Activated naive CD8-positive, alpha-beta T cell (primary cell): ENCODE results near the gene MON1A.
"Not testable (repeated sequence)": the region's sequence is repeated elsewhere in the genome, so short reads cannot be mapped to it uniquely, and the experiment has no call there.

Experiments
- H3K27ac Mint-ChIP-seq: one replicate; pipeline ENCODE4 v1.8.0; 2021; ENCODE audit warnings: mixed read lengths
- H3K27me3 Mint-ChIP-seq: one replicate; pipeline ENCODE4 v1.8.0; 2021; ENCODE audit warnings: mixed read lengths
- H3K36me3 Mint-ChIP-seq: one replicate; pipeline ENCODE4 v1.8.0; 2021; ENCODE audit warnings: mixed read lengths
- H3K4me1 Mint-ChIP-seq: one replicate; pipeline ENCODE4 v1.8.0; 2021; ENCODE audit warnings: low read depth, mixed read lengths
- H3K4me3 Mint-ChIP-seq: one replicate; pipeline ENCODE4 v1.8.0; 2021; ENCODE audit warnings: mild to moderate bottlenecking, mixed read lengths
- H3K9me3 Mint-ChIP-seq: one replicate; pipeline ENCODE4 v1.8.0; 2021; ENCODE audit warnings: low read depth, mixed read lengths

MON1A gene

GRCh38 chr3:49930168-49930690 is 618 bp upstream of the MON1A start:
- H3K4me3 Mint-ChIP-seq, result peak overlapping the region; percentile 89
- H3K27me3 Mint-ChIP-seq, result no peaks in the 10 kb centered on the region
- H3K27ac Mint-ChIP-seq, result peak overlapping the region; percentile 87
- H3K9me3 Mint-ChIP-seq, result no peaks in the 10 kb centered on the region
- no peaks in the 10 kb centered on the region for H3K36me3 Mint-ChIP-seq
- peaks cover 24% of the 10 kb centered on the region for H3K4me1 Mint-ChIP-seq

- Mint-ChIP-seq H3K4me1 (peaks cover 24% of the 10 kb centered on the region), H3K27ac (peak overlapping the region; percentile 66), H3K9me3 (no peaks in the 10 kb centered on the region), H3K27me3 (no peaks in the 10 kb centered on the region), H3K4me3 (peak overlapping the region; percentile 89), H3K36me3 (no peaks in the 10 kb centered on the region)
These were observed 1.1 kb downstream of the MON1A start for GRCh38 chr3:49928481-49929017.

- H3K4me3 Mint-ChIP-seq, result peak overlapping the region; percentile 89
- H3K27me3 Mint-ChIP-seq, result no peaks in the 10 kb centered on the region
- no peaks in the 10 kb centered on the region for H3K36me3 Mint-ChIP-seq
- H3K9me3 Mint-ChIP-seq, result no peaks in the 10 kb centered on the region
- no peak overlapping the region for H3K27ac Mint-ChIP-seq
- peaks cover 24% of the 10 kb centered on the region for H3K4me1 Mint-ChIP-seq
These were observed 1.8 kb downstream of the MON1A start for GRCh38 chr3:49927798-49928197.

- H3K36me3 Mint-ChIP-seq, result no peaks in the 10 kb centered on the region
- no peak overlapping the region for H3K4me3 Mint-ChIP-seq
- H3K27ac Mint-ChIP-seq, result no peak overlapping the region
- no peaks in the 10 kb centered on the region for H3K27me3 Mint-ChIP-seq
- peaks cover 22% of the 10 kb centered on the region for H3K4me1 Mint-ChIP-seq
- no peaks in the 10 kb centered on the region for H3K9me3 Mint-ChIP-seq
These were observed 3.4 kb downstream of the MON1A start for GRCh38 chr3:49926117-49926728.

GRCh38 chr3:49925485-49925884 is 4.1 kb downstream of the MON1A start:
- peaks cover 18% of the 10 kb centered on the region for H3K4me1 Mint-ChIP-seq
- H3K36me3 Mint-ChIP-seq, result no peaks in the 10 kb centered on the region
- no peak overlapping the region for H3K4me3 Mint-ChIP-seq
- H3K27me3 Mint-ChIP-seq, result no peaks in the 10 kb centered on the region
- no peak overlapping the region for H3K27ac Mint-ChIP-seq
- no peaks in the 10 kb centered on the region for H3K9me3 Mint-ChIP-seq

- H3K4me3 Mint-ChIP-seq, result no peak overlapping the region
- no peaks in the 10 kb centered on the region for H3K27me3 Mint-ChIP-seq
- H3K27ac Mint-ChIP-seq, result no peak overlapping the region
- H3K4me1 Mint-ChIP-seq, result peaks cover 13% of the 10 kb centered on the region
- H3K9me3 Mint-ChIP-seq, result no peaks in the 10 kb centered on the region
- no peaks in the 10 kb centered on the region for H3K36me3 Mint-ChIP-seq
These were observed 4.9 kb downstream of the MON1A start for GRCh38 chr3:49924683-49925082.

GRCh38 chr3:49917806-49918590 is 11.6 kb downstream of the MON1A start:
- H3K4me1 Mint-ChIP-seq, H3K9me3 Mint-ChIP-seq, H3K27ac Mint-ChIP-seq, H3K27me3 Mint-ChIP-seq, H3K4me3 Mint-ChIP-seq, H3K36me3 Mint-ChIP-seq: not testable (repeated sequence)

GRCh38 chr3:49916686-49917085 is 12.9 kb downstream of the MON1A start:
- Mint-ChIP-seq H3K9me3 (no peaks in the 10 kb centered on the region), H3K4me3 (no peak overlapping the region), H3K27me3 (no peaks in the 10 kb centered on the region), H3K36me3 (peaks cover 6% of the 10 kb centered on the region), H3K4me1 (no peaks in the 10 kb centered on the region), H3K27ac (no peak overlapping the region)

- peaks cover 9% of the 10 kb centered on the region for H3K36me3 Mint-ChIP-seq
- H3K27me3 Mint-ChIP-seq, result no peaks in the 10 kb centered on the region
- H3K27ac Mint-ChIP-seq, result no peak overlapping the region
- H3K4me3 Mint-ChIP-seq, result no peak overlapping the region
- no peaks in the 10 kb centered on the region for H3K9me3 Mint-ChIP-seq
- H3K4me1 Mint-ChIP-seq, result no peaks in the 10 kb centered on the region
These were observed 14.7 kb downstream of the MON1A start for GRCh38 chr3:49914906-49915305.

GRCh38 chr3:49912881-49913281 is 16.7 kb downstream of the MON1A start:
- no peaks in the 10 kb centered on the region for H3K27me3 Mint-ChIP-seq
- peaks cover 9% of the 10 kb centered on the region for H3K36me3 Mint-ChIP-seq
- H3K4me3 Mint-ChIP-seq, result no peak overlapping the region
- H3K4me1 Mint-ChIP-seq, result no peaks in the 10 kb centered on the region
- H3K9me3 Mint-ChIP-seq, result no peaks in the 10 kb centered on the region
- no peak overlapping the region for H3K27ac Mint-ChIP-seq

- H3K4me3 Mint-ChIP-seq, result no peak overlapping the region
- no peaks in the 10 kb centered on the region for H3K9me3 Mint-ChIP-seq
- peaks cover 4% of the 10 kb centered on the region for H3K4me1 Mint-ChIP-seq
- no peak overlapping the region for H3K27ac Mint-ChIP-seq
- H3K36me3 Mint-ChIP-seq, result peaks cover 9% of the 10 kb centered on the region
- no peaks in the 10 kb centered on the region for H3K27me3 Mint-ChIP-seq
These were observed 18.0 kb downstream of the MON1A start for GRCh38 chr3:49911611-49912010.

GRCh38 chr3:49911124-49911420 is 18.5 kb downstream of the MON1A start:
- no peak overlapping the region for H3K4me3 Mint-ChIP-seq
- H3K27ac Mint-ChIP-seq, result no peak overlapping the region
- H3K27me3 Mint-ChIP-seq, result no peaks in the 10 kb centered on the region
- H3K9me3 Mint-ChIP-seq, result no peaks in the 10 kb centered on the region
- H3K36me3 Mint-ChIP-seq, result peaks cover 9% of the 10 kb centered on the region
- H3K4me1 Mint-ChIP-seq, result peaks cover 9% of the 10 kb centered on the region

- Mint-ChIP-seq H3K4me3 (no peak overlapping the region), H3K36me3 (peaks cover 9% of the 10 kb centered on the region), H3K27ac (no peak overlapping the region), H3K9me3 (no peaks in the 10 kb centered on the region), H3K27me3 (no peaks in the 10 kb centered on the region), H3K4me1 (peaks cover 14% of the 10 kb centered on the region)
These were observed 19.0 kb downstream of the MON1A start for GRCh38 chr3:49910409-49911123.

GRCh38 chr3:49908373-49909199 is 21.0 kb downstream of the MON1A start:
- no peak overlapping the region for H3K4me3 Mint-ChIP-seq
- no peaks in the 10 kb centered on the region for H3K9me3 Mint-ChIP-seq
- peaks cover 9% of the 10 kb centered on the region for H3K36me3 Mint-ChIP-seq
- H3K4me1 Mint-ChIP-seq, result peaks cover 23% of the 10 kb centered on the region
- no peaks in the 10 kb centered on the region for H3K27me3 Mint-ChIP-seq
- no peak overlapping the region for H3K27ac Mint-ChIP-seq
